GM12873 (cell line): ENCODE results near the gene FOXD4L4.
"Not testable (repeated sequence)": the region's sequence is repeated elsewhere in the genome, so short reads cannot be mapped to it uniquely, and the experiment has no call there.

ENCODE experiments used
- CTCF ChIP-seq: IDR thresholded peaks from 2 replicates; pipeline ENCODE4 v1.5.1; 2012; ENCODE audit warnings: low read depth, mild to moderate bottlenecking, moderate library complexity, low read length, control low read depth; ENCODE audit not compliant: insufficient read depth; ENCODE audit errors: missing control alignments

FOXD4L4 gene

GRCh38 chr9:65737096-65737564 is at the start of gene FOXD4L4:
TSS of gene FOXD4L4 (plus strand) at chr9:65737146. CDS start at chr9:65737146, 0 bp downstream.
- not testable (repeated sequence) for TF ChIP-seq CTCF
